HFF-Myc (cell line): ENCODE measurements around the gene PUDP.
"Not testable (repeated sequence)": the region's sequence is repeated elsewhere in the genome, so short reads cannot be mapped to it uniquely, and the experiment has no call there.

Source experiments
- DNase-seq: peaks from one replicate; pipeline ENCODE4 v3.0.0-alpha.2; 2011; ENCODE audit warnings: low read depth; ENCODE audit errors: extremely low read depth
- H3K4me3 ChIP-seq: replicated peaks from 2 replicates; pipeline ENCODE4 v1.5.1; 2011; ENCODE audit warnings: low read depth, mild to moderate bottlenecking, control low read depth, low read length
- TF ChIP-seq, protein P1 (sequence below): IDR thresholded peaks from 2 replicates; pipeline ENCODE4 v1.5.1; 2012; ENCODE audit warnings: mild to moderate bottlenecking, low read depth, low read length, control low read depth; ENCODE audit errors: missing control alignments

The PUDP gene

DNA sequence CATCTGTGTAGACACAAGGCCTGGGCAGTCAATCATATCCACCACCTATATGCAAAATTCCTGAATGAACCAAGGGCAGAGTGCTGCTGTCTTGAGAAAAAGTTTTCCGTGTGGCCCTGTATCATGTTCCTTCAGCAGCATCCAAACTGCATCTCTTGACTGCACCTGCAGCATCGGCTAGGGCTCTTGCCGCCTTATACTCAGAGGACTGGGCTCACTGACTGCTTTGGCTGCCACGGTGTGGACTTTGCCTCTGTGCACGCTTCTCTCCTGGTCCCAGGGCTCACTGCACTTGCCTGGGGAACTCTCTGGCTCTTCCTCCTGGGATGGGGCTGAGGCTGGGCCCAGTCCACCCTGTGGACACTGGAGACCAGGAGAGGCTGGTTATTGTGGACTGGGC is 39.9 kb downstream of the PUDP start:
- no peak for DNase-seq
- TF ChIP-seq, protein P1, sequence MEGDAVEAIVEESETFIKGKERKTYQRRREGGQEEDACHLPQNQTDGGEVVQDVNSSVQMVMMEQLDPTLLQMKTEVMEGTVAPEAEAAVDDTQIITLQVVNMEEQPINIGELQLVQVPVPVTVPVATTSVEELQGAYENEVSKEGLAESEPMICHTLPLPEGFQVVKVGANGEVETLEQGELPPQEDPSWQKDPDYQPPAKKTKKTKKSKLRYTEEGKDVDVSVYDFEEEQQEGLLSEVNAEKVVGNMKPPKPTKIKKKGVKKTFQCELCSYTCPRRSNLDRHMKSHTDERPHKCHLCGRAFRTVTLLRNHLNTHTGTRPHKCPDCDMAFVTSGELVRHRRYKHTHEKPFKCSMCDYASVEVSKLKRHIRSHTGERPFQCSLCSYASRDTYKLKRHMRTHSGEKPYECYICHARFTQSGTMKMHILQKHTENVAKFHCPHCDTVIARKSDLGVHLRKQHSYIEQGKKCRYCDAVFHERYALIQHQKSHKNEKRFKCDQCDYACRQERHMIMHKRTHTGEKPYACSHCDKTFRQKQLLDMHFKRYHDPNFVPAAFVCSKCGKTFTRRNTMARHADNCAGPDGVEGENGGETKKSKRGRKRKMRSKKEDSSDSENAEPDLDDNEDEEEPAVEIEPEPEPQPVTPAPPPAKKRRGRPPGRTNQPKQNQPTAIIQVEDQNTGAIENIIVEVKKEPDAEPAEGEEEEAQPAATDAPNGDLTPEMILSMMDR = no peak
- no peak overlapping the region for H3K4me3 ChIP-seq

DNA sequence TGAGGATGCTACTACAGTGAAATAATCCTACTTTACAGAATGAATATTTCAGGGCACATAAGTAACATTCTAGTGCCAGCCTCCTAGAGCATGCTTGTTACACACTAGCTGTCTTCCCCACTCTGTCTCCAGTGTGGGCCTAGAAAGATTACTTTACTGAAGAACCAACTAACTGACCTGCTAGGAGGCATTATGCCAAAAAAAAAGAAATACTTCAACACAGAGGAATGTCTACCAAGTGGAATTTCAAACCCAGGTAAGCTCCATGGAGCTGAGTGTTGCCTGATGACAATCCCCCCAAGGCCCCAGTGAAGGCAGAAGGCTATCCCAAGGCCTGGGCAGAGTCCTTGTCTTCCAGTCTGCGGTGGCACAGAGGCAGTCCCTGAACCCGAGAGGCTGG is 41.3 kb downstream of the PUDP start:
- TF ChIP-seq, protein P1 = no peak
- no peak overlapping the region for H3K4me3 ChIP-seq
- no peak for DNase-seq

- no peak overlapping the region for H3K4me3 ChIP-seq
- DNase-seq = no peak
- TF ChIP-seq, protein P1 = no peak
Measured at GRCh38 chrX:7102119-7102518, 45.8 kb downstream of the PUDP start.

- no peak overlapping the region for H3K4me3 ChIP-seq
- no peak for DNase-seq
- TF ChIP-seq, protein P1 = no peak
Measured at GRCh38 chrX:7100022-7100421, 47.9 kb downstream of the PUDP start.

DNA sequence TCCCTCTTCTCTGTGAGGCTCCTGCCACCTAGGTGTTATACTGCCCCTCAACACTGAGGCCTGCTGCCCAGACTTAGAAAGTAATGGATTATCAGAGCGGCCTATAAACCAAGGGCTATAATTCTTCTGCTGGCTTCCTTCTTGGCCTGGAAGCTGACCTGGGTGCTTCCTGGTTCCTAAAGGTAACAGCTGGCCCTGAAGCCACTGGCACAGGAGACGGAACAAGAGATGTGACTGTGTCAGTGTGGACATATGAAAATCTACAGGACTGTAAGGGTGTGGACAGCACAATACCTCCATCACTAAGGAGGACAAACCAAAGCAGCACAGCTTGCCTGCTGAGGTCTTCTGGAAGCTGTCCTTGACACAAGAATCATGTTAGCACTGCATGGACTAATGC is 52.3 kb downstream of the PUDP start:
- not testable (repeated sequence) for H3K4me3 ChIP-seq, DNase-seq

GRCh38 chrX:7093305-7093704 is 54.6 kb downstream of the PUDP start:
- no peak overlapping the region for H3K4me3 ChIP-seq
- TF ChIP-seq, protein P1 = no peak
- no peak for DNase-seq

GRCh38 chrX:7092543-7092942 is 55.4 kb downstream of the PUDP start:
- no peak overlapping the region for H3K4me3 ChIP-seq
- TF ChIP-seq, protein P1 = no peak
- DNase-seq = no peak
